Mesodermal cell (in vitro differentiated cells): ENCODE results near the gene DNAJC7.

Experiments used
- H3K27ac ChIP-seq: 2 replicates; pipeline ENCODE4 v1.7.0; 2013; ENCODE audit warnings: mild to moderate bottlenecking, low read depth, low read length, moderate library complexity; ENCODE audit not compliant: severe bottlenecking
- H3K36me3 ChIP-seq: 2 replicates; pipeline ENCODE4 v1.7.1; 2013; ENCODE audit warnings: mild to moderate bottlenecking, low read length, moderate library complexity; ENCODE audit not compliant: control insufficient read depth, insufficient read depth
- H3K4me1 ChIP-seq: one replicate; pipeline ENCODE4 v1.7.1; 2013; ENCODE audit warnings: mild to moderate bottlenecking, low read length; ENCODE audit not compliant: insufficient read depth, control insufficient read depth, poor library complexity, severe bottlenecking
- H3K4me3 ChIP-seq: 2 replicates; pipeline ENCODE4 v1.7.0; 2013; ENCODE audit warnings: low read length, control low read depth, mild to moderate bottlenecking; ENCODE audit not compliant: insufficient read depth, poor library complexity, severe bottlenecking; ENCODE audit errors: extremely low read depth
- H3K9me3 ChIP-seq: 2 replicates; pipeline ENCODE4 v1.7.1; 2013; ENCODE audit warnings: mild to moderate bottlenecking, low read length, moderate library complexity; ENCODE audit not compliant: control insufficient read depth
- WGBS, 2 experiments: methylation state at CpG; one replicate each; pipeline ENCODE4 v1.1.5; 2013; ENCODE audit warnings: missing lambda C conversion rate in 2 of 2; ENCODE audit not compliant: insufficient coverage in 2 of 2; 5-methylcytosine and 5-hydroxymethylcytosine counted together

DNAJC7 gene

GRCh38 chr17:41948762-41949460 lies 68.3 kb downstream of the DNAJC7 start:
- Histone ChIP-seq H3K27ac (no peak overlapping the region), H3K9me3 (no peaks in the 10 kb centered on the region), H3K4me3 (no peak overlapping the region), H3K4me1 (no peaks in the 10 kb centered on the region), H3K36me3 (no peaks in the 10 kb centered on the region)
- 76 to 89% methylated on average over 6 to 8 of the region's 11 CpGs for WGBS, 2 experiments

- 84 to 90% methylated on average over 2 of the region's 3 CpGs for WGBS, 2 experiments
- no peaks in the 10 kb centered on the region for H3K4me1 ChIP-seq
- no peaks in the 10 kb centered on the region for H3K9me3 ChIP-seq
- H3K4me3 ChIP-seq: no peak overlapping the region
- no peak overlapping the region for H3K27ac ChIP-seq
- H3K36me3 ChIP-seq: no peaks in the 10 kb centered on the region
Observed at GRCh38 chr17:41944943-41945342, 72.3 kb downstream of the DNAJC7 start.

- no peaks in the 10 kb centered on the region for H3K36me3 ChIP-seq
- no peak overlapping the region for H3K27ac ChIP-seq
- WGBS, 2 experiments: 90 to 98% methylated on average over 3 of the region's 3 CpGs
- no peaks in the 10 kb centered on the region for H3K9me3 ChIP-seq
- H3K4me1 ChIP-seq: no peaks in the 10 kb centered on the region
- no peak overlapping the region for H3K4me3 ChIP-seq
Observed at GRCh38 chr17:41943492-41943891, 73.7 kb downstream of the DNAJC7 start.

- no peak overlapping the region for H3K4me3 ChIP-seq
- no peaks in the 10 kb centered on the region for H3K9me3 ChIP-seq
- H3K36me3 ChIP-seq: no peaks in the 10 kb centered on the region
- no peaks in the 10 kb centered on the region for H3K4me1 ChIP-seq
- no peak overlapping the region for H3K27ac ChIP-seq
- 94 to 96% methylated on average over 5 to 6 of the region's 8 CpGs for WGBS, 2 experiments
Observed at GRCh38 chr17:41942626-41943373, 74.4 kb downstream of the DNAJC7 start.

- whole genome bisulfite sequencing, 2 experiments: no CpG with 5 or more reads among the region's 5 CpGs
- Histone ChIP-seq H3K36me3 (no peaks in the 10 kb centered on the region), H3K4me1 (no peaks in the 10 kb centered on the region), H3K9me3 (no peaks in the 10 kb centered on the region), H3K27ac (no peak overlapping the region), H3K4me3 (no peak overlapping the region)
Observed at GRCh38 chr17:41941168-41941567, 76.1 kb downstream of the DNAJC7 start.

GRCh38 chr17:41939693-41940090 lies 77.5 kb downstream of the DNAJC7 start:
- Histone ChIP-seq H3K36me3 (peaks cover 9% of the 10 kb centered on the region), H3K27ac (no peak overlapping the region), H3K4me1 (no peaks in the 10 kb centered on the region), H3K9me3 (no peaks in the 10 kb centered on the region), H3K4me3 (no peak overlapping the region)
- WGBS, 2 experiments: 95 to 98% methylated on average over 6 of the region's 6 CpGs

GRCh38 chr17:41939044-41939692 lies 78.1 kb downstream of the DNAJC7 start:
- H3K4me1 ChIP-seq: no peaks in the 10 kb centered on the region
- 91 to 96% methylated on average over 4 of the region's 4 CpGs for WGBS, 2 experiments

GRCh38 chr17:41937970-41938954 lies 79.0 kb downstream of the DNAJC7 start:
- Histone ChIP-seq H3K4me3 (no peak overlapping the region), H3K36me3 (peaks cover 9% of the 10 kb centered on the region), H3K27ac (no peak overlapping the region), H3K9me3 (no peaks in the 10 kb centered on the region), H3K4me1 (no peaks in the 10 kb centered on the region)
- 92% methylated on average over 11 to 13 of the region's 19 CpGs for WGBS, 2 experiments

More at GRCh38 chr17:41939044-41939692, 78.1 kb downstream of the DNAJC7 start:
- Histone ChIP-seq H3K36me3 (peaks cover 9% of the 10 kb centered on the region), H3K4me3 (no peak overlapping the region), H3K27ac (no peak overlapping the region), H3K9me3 (no peaks in the 10 kb centered on the region)

- H3K9me3 ChIP-seq: no peaks in the 10 kb centered on the region
- 95 to 99% methylated on average over 5 to 6 of the region's 6 CpGs for WGBS, 2 experiments
- H3K4me1 ChIP-seq: peaks cover 2% of the 10 kb centered on the region
- H3K4me3 ChIP-seq: no peak overlapping the region
- no peak overlapping the region for H3K27ac ChIP-seq
- peaks cover 9% of the 10 kb centered on the region for H3K36me3 ChIP-seq
Observed at GRCh38 chr17:41935641-41936040, 81.6 kb downstream of the DNAJC7 start.

- WGBS, 2 experiments: 92% methylated on average over 2 of the region's 2 CpGs; no CpG with 5 or more reads in 1 of the 2 experiments
- H3K9me3 ChIP-seq: no peaks in the 10 kb centered on the region
- peaks cover 9% of the 10 kb centered on the region for H3K36me3 ChIP-seq
- H3K4me3 ChIP-seq: no peak overlapping the region
- no peak overlapping the region for H3K27ac ChIP-seq
- peaks cover 8% of the 10 kb centered on the region for H3K4me1 ChIP-seq
Observed at GRCh38 chr17:41932816-41933389, 84.3 kb downstream of the DNAJC7 start.
